ENCODE measurements around the gene RBM12. TPM values are rescaled to one million over a fixed set of nuclear protein-coding genes. Genes with fewer than 3 reads are reported as not detected.

Gene RBM12
- total RNA-seq, 2 experiments from 2014 or later = 91.7 to 95.2 TPM

DNA sequence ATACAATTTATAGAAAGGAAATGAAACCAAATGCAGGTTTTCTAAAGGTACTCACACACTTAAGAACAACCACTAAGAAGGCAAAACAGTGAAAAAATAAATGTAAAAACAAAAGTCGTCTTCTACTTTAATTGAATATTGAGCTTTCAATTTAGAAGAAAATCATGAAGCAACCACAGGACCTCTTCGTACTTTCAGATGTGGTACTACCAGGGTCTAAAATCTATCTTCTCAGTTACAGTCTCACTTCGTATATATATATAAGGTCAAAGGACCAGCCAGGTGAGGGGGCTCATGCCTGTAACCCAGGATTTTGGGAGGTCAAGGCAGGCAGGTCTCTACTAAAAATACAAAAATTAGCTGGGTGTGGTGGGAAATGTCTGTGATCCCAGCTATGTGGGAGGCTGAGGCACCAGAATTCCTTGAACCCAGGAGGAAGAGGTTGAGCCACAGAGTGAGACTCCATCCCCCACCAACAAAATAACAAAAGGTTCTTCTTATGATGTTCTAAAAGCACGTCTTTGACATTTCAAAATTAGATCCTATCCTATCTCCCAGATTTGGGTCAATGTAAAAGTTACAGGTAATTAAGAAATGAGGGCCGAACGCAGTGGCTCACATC lies 47.0 kb upstream of the RBM12 start:
- Histone ChIP-seq H3K36me3 (ENCODE audit: insufficient read depth, low read length) (peaks cover 96% of the 10 kb centered on the region), H3K4me3 (ENCODE audit: low read length) (no peak overlapping the region), H3K27me3 (ENCODE audit: control insufficient read depth in 1 of 2, insufficient read depth in 2 of 2, low read length in 2 of 2) (no peaks in the 10 kb centered on the region), H3K27ac (ENCODE audit: low read depth in 1 of 2, low read length in 2 of 2) (peak overlapping the region in 1 of 2 donors; percentile 38), H3K4me1 (ENCODE audit: insufficient read depth, low read length) (peaks cover 30% of the 10 kb centered on the region), H3K9me3 (ENCODE audit: control insufficient read depth in 1 of 2, insufficient read depth in 1 of 2, low read length in 2 of 2) (no peaks in the 10 kb centered on the region)
- TF ChIP-seq, protein P1, sequence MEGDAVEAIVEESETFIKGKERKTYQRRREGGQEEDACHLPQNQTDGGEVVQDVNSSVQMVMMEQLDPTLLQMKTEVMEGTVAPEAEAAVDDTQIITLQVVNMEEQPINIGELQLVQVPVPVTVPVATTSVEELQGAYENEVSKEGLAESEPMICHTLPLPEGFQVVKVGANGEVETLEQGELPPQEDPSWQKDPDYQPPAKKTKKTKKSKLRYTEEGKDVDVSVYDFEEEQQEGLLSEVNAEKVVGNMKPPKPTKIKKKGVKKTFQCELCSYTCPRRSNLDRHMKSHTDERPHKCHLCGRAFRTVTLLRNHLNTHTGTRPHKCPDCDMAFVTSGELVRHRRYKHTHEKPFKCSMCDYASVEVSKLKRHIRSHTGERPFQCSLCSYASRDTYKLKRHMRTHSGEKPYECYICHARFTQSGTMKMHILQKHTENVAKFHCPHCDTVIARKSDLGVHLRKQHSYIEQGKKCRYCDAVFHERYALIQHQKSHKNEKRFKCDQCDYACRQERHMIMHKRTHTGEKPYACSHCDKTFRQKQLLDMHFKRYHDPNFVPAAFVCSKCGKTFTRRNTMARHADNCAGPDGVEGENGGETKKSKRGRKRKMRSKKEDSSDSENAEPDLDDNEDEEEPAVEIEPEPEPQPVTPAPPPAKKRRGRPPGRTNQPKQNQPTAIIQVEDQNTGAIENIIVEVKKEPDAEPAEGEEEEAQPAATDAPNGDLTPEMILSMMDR (IDR thresholded peaks at IDR 0.05) = no peak
- Mint-ChIP-seq H3K9me3 (no peaks in the 10 kb centered on the region), H3K27ac (peak overlapping the region; percentile 47), H3K4me1 (ENCODE audit: low read depth) (peaks cover 69% of the 10 kb centered on the region), H3K36me3 (ENCODE audit: low read depth) (peaks cover 96% of the 10 kb centered on the region), H3K4me3 (peak overlapping the region; percentile 35), H3K27me3 (no peaks in the 10 kb centered on the region)
- DNase-seq = no peak
- intact Hi-C loops (cut with DNase I, micrococcal nuclease) = no loop called here
- ChIA-PET CTCF (interaction anchor here (0.9 to 2.2 kb wide), 2 partner anchors 12 to 93 kb away, joined by 3 to 8 read pairs; partner anchors contain the start of genes NFS1 and ROMO1), POLR2A (interaction anchor here (0.6 to 4.0 kb wide), 5 partner anchors 9 to 1603 kb away, joined by 3 to 27 read pairs (median 4); partner anchors contain the start of genes NFS1, PHF20, RBM39 and ROMO1)
- ATAC-seq (ENCODE audit: poor library complexity) = no peak

- Mint-ChIP-seq H3K9me3 (no peaks in the 10 kb centered on the region), H3K27ac (peak overlapping the region; percentile 47), H3K4me3 (peak overlapping the region; percentile 35), H3K36me3 (ENCODE audit: low read depth) (peaks cover 96% of the 10 kb centered on the region), H3K27me3 (no peaks in the 10 kb centered on the region), H3K4me1 (ENCODE audit: low read depth) (peaks cover 69% of the 10 kb centered on the region)
- H3K36me3 ChIP-seq (ENCODE audit: insufficient read depth, low read length) = peaks cover 96% of the 10 kb centered on the region
- no peaks in the 10 kb centered on the region for H3K9me3 ChIP-seq (ENCODE audit: control insufficient read depth in 1 of 2, insufficient read depth in 1 of 2, low read length in 2 of 2)
- no peak overlapping the region for H3K4me3 ChIP-seq (ENCODE audit: low read length)
- ATAC-seq (ENCODE audit: poor library complexity) (no peak), DNase-seq (no peak)
- TF ChIP-seq, protein P1 (IDR thresholded peaks at IDR 0.05) = no peak
- intact Hi-C loops (cut with DNase I, micrococcal nuclease) = no loop called here
- CTCF ChIA-PET = interaction anchor here (2.2 kb wide), 1 partner anchor 12 kb away, joined by 8 read pairs; the partner anchor contains the start of genes NFS1 and ROMO1
- POLR2A ChIA-PET = interaction anchor here (0.6 to 4.0 kb wide), 5 partner anchors 9 to 1602 kb away, joined by 3 to 27 read pairs (median 4); partner anchors contain the start of genes NFS1, PHF20, RBM39 and ROMO1
- H3K27me3 ChIP-seq (ENCODE audit: control insufficient read depth in 1 of 2, insufficient read depth in 2 of 2, low read length in 2 of 2) = no peaks in the 10 kb centered on the region
- H3K4me1 ChIP-seq (ENCODE audit: insufficient read depth, low read length) = peaks cover 29% of the 10 kb centered on the region
- H3K27ac ChIP-seq (ENCODE audit: low read depth in 1 of 2, low read length in 2 of 2) = peak overlapping the region in 1 of 2 donors; percentile 21
These were observed 46.3 kb upstream of the RBM12 start for GRCh38 chr20:35710884-35711587.

GRCh38 chr20:35710039-35710438 lies 45.3 kb upstream of the RBM12 start:
- TF ChIP-seq, protein P1 (IDR thresholded peaks at IDR 0.05) = no peak
- ChIA-PET CTCF (interaction anchor here (0.9 to 2.2 kb wide), 3 partner anchors 9 to 174 kb away, joined by 3 to 8 read pairs (median 3); partner anchors contain the start of genes NFS1 and ROMO1), POLR2A (interaction anchor here (1.5 to 4.0 kb wide), 2 partner anchors 10 to 62 kb away, joined by 3 to 27 read pairs; partner anchors contain the start of genes NFS1, PHF20 and ROMO1)
- DNase-seq (no peak), ATAC-seq (ENCODE audit: poor library complexity) (no peak)
- Mint-ChIP-seq H3K4me1 (ENCODE audit: low read depth) (peaks cover 62% of the 10 kb centered on the region), H3K36me3 (ENCODE audit: low read depth) (peaks cover 96% of the 10 kb centered on the region), H3K27me3 (no peaks in the 10 kb centered on the region), H3K9me3 (no peaks in the 10 kb centered on the region), H3K4me3 (no peak overlapping the region), H3K27ac (no peak overlapping the region)
- intact Hi-C loops (cut with DNase I, micrococcal nuclease) = no loop called here
- Histone ChIP-seq H3K27ac (ENCODE audit: low read depth in 1 of 2, low read length in 2 of 2) (no peak overlapping the region), H3K36me3 (ENCODE audit: insufficient read depth, low read length) (peaks cover 96% of the 10 kb centered on the region), H3K27me3 (ENCODE audit: control insufficient read depth in 1 of 2, insufficient read depth in 2 of 2, low read length in 2 of 2) (no peaks in the 10 kb centered on the region), H3K9me3 (ENCODE audit: control insufficient read depth in 1 of 2, insufficient read depth in 1 of 2, low read length in 2 of 2) (no peaks in the 10 kb centered on the region), H3K4me3 (ENCODE audit: low read length) (no peak overlapping the region), H3K4me1 (ENCODE audit: insufficient read depth, low read length) (peaks cover 19% of the 10 kb centered on the region)
